Adrenal gland (tissue), 5 donors: ENCODE data around the gene MAP3K20.

Experiments used
- CTCF ChIP-seq, 6 experiments: fragments of 450-650 bp in 4 of 6; fragments of 200-600 bp in 2 of 6; sonication (generic) in 1 of 6; IDR thresholded peaks; 1 replicate in 5 of 6; 2 replicates in 1 of 6; pipeline versions ENCODE4 v1.5.1 to v1.8.0; 2016 to 2021; ENCODE audit warnings: antibody characterized with exemption in 6 of 6, mild to moderate bottlenecking in 2 of 6, moderate library complexity in 1 of 6
- POLR2A ChIP-seq, 2 donors: fragments of 450-650 bp; IDR thresholded peaks; one replicate each; pipeline ENCODE4 v1.6.1; 2017; ENCODE audit warnings: antibody characterized with exemption in 2 of 2, mild to moderate bottlenecking in 2 of 2, moderate library complexity in 1 of 2
- donor health status: DM: no; HTN: no; CAD: no.

- no peak for TF ChIP-seq CTCF (IDR thresholded peaks at IDR 0.05)
- no peak for TF ChIP-seq POLR2A (IDR thresholded peaks at IDR 0.05)
These were observed 160.5 kb downstream of the MAP3K20 start for GRCh38 chr2:173235947-173236803.
